Activated T-helper 1 cell treated with Interleukin-2 at 50 U/mL for 16 hours (primary cell): ENCODE measurements around the gene ZNF595.
"Not testable (repeated sequence)": the region's sequence is repeated elsewhere in the genome, so short reads cannot be mapped to it uniquely, and the experiment has no call there.

Experiments used
- DNase-seq: peaks from one replicate; pipeline ENCODE4 v3.0.0-alpha.2; 2020; ENCODE audit warnings: low read depth

Gene ZNF595

GRCh38 chr4:86559-87324, 33.6 kb downstream of the ZNF595 start:
- DNase-seq: not testable (repeated sequence)

GRCh38 chr4:98386-98785, 45.3 kb downstream of the ZNF595 start:
- no peak for DNase-seq

- DNase-seq: no peak
These were observed 46.7 kb downstream of the ZNF595 start for GRCh38 chr4:99863-100262.

- DNase-seq: no peak
These were observed 53.9 kb downstream of the ZNF595 start for GRCh38 chr4:107083-107443.

- DNase-seq: no peak
These were observed 54.6 kb downstream of the ZNF595 start for GRCh38 chr4:107444-108429.

GRCh38 chr4:112771-113170, 59.6 kb downstream of the ZNF595 start:
- no peak for DNase-seq

- DNase-seq: no peak
These were observed 60.6 kb downstream of the ZNF595 start for GRCh38 chr4:113732-114131.

GRCh38 chr4:114149-114548, 61.0 kb downstream of the ZNF595 start:
- no peak for DNase-seq

GRCh38 chr4:116499-116898, 63.4 kb downstream of the ZNF595 start:
- no peak for DNase-seq

GRCh38 chr4:120616-121015, 67.5 kb downstream of the ZNF595 start:
- DNase-seq: no peak

GRCh38 chr4:121408-122084, 68.4 kb downstream of the ZNF595 start:
- no peak for DNase-seq

GRCh38 chr4:123922-124274, 70.8 kb downstream of the ZNF595 start:
- not testable (repeated sequence) for DNase-seq

- peak; percentile 81 for DNase-seq
These were observed 71.4 kb downstream of the ZNF595 start, which contains the start of gene ZNF718 for GRCh38 chr4:124275-125081. Gene ZNF718 (plus strand): TSS chr4:124501. CDS start chr4:124671, 170 bp downstream.

GRCh38 chr4:125091-125771, 72.1 kb downstream of the ZNF595 start:
- DNase-seq: no peak

GRCh38 chr4:125833-126232, 72.7 kb downstream of the ZNF595 start:
- DNase-seq: no peak

GRCh38 chr4:132483-132882, 79.4 kb downstream of the ZNF595 start:
- no peak for DNase-seq
